Renal cortical epithelial cell (primary cell): Measurements from ENCODE around the gene ERG. TPM values are rescaled to one million over a fixed set of nuclear protein-coding genes. Genes with fewer than 3 reads are reported as not detected.

Experiments
- DNase-seq: peaks from one replicate; pipeline ENCODE4 v3.0.0-alpha.2; 2011; ENCODE audit warnings: low read depth
- total RNA-seq: library from RNA; depleted of rRNA; stranded (reverse); fragments of >200 nt; gene quantifications from 2 replicates; pipeline ENCODE4 v1.2.3, GENCODE V29; 2014

ERG gene
- total RNA-seq, 1 donor from 2014 or later = 0.15 TPM

GRCh38 chr21:38389354-38389676 lies 109.0 kb downstream of the ERG start:
- DNase-seq = no peak

GRCh38 chr21:38388647-38389353 lies 109.5 kb downstream of the ERG start:
- no peak for DNase-seq

DNA sequence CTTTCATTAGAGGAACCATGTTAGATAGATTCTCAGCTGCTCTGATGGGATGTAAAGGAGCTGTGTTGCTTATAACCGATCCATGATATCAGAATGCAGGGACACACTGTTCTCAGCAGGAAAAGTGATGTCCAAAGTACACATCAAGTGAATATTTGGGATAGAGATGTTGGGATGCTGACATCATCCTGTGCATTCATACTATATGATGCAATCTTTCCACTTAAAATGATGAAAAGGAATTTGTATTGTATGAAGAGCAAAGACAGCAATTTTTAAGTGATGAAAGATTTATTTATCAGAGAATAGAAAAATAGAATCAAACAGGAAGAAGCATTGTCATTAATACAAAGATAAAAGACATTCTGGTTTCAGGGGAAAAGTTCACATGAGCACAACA lies 110.1 kb downstream of the ERG start:
- no peak for DNase-seq

DNA sequence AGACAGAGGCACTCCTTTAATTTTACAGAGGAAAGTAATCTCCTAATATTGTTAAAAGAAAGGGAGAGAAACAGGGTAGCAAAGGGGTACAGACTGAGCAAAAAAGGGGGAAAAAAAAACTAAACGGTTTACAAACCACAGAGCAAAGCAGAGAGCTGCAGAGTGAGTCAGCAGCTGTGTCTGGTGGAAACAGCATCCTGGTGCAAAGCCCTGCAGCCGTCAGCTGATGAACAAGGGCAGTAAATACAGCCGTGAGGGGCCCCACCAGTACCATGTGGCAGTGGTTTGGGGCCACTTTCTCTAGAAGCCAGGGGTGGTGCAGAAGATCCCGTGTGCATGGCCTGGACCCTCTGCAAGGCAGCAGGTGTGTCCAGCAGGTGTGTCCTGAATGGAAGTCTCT lies 111.3 kb downstream of the ERG start:
- DNase-seq = no peak

- DNase-seq = no peak
Measured at GRCh38 chr21:38385427-38386175, 112.7 kb downstream of the ERG start.

DNA sequence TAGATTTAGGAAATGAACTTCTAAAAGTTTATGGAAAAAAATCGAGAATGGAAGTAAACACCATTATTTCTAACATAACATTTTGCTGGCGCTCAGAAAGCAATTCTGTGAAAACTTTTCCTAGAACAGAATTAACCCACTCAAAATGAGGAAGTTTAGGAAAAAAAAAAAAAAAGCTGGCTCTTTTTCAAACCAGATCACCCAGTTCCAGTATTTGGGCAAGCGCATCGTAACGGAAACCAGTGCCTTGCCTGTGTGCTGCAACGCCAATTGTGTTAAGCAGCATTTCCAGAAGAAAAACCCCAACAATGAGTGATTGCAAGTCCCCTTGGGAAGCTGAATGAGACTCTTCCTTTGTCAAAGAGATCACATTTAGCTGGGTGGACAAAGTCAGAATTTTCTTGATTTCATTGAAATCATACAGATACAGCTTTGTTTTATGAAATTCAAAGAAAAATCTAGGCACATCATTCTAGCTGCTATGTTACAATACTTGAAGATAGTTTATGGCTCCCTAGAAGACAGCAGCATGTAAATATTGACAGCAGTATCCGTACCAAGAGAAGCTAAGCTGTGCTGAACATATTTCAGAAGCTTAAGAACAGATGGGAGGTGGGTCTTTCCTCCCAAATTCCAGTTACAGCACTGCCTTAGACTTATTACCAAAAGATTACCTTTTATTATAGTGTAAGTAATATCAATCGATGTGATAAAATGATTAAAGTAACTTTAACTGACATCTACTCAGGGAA lies 113.4 kb downstream of the ERG start:
- DNase-seq = no peak

GRCh38 chr21:38384238-38384560 lies 114.1 kb downstream of the ERG start:
- DNase-seq = no peak

GRCh38 chr21:38383411-38384237 lies 114.7 kb downstream of the ERG start:
- DNase-seq = no peak

DNA sequence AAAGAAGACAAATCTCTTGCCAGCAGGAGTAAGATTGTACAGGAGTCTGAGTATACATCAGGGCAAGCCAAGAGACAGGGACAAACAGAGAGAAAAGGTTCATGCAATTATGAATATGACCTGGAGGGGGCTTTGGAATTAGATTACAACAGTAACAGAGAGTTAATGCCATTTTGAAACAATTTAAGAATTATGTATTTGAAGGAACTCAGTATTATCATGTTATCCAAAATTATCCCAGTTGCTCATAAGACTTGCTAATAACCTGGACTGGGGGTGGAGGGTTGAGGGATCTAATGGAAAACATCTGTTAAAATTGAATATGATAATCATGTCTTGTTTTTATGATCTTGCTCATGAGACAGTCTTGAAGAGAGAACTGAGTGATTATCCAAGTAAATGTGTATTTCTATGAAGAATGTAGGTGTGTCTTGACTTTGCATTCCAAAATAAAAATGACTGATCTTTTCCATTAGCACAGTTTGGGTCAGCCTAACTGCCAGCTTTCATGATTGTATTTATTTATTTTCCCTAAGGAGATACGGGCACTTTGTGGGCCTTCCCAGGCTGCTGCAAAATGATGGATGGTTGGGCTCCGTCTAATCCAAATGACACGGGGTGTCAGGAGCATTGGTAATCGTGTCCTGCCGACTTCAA lies 117.7 kb downstream of the ERG start:
- DNase-seq = no peak

GRCh38 chr21:38379147-38379546 lies 119.1 kb downstream of the ERG start:
- DNase-seq = no peak

- DNase-seq = no peak
Measured at GRCh38 chr21:38377165-38378088, 120.8 kb downstream of the ERG start.

DNA sequence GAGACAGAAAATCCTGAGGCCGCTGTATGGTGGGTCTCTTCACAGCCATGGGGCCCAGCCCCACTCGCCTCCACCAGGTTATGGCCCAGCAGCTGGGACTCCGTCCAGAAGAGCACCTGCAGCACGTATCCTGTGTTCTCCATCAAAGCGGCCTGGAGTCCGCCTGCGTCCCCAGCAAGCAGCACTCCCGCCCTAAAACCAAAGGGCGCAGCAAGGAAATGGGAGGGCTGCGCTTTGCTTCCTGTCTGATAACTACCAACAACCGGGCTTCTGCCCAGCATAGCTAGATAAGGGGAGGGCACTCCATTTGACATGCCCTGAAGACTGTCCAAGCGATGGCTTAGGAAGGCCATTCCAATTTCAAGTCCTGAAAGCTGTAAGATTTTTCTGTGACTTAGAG lies 121.6 kb downstream of the ERG start:
- DNase-seq = no peak

- no peak for DNase-seq
Measured at GRCh38 chr21:38376235-38376634, 122.0 kb downstream of the ERG start.

GRCh38 chr21:38367646-38368045 lies 130.6 kb downstream of the ERG start:
- DNase-seq = no peak

DNA sequence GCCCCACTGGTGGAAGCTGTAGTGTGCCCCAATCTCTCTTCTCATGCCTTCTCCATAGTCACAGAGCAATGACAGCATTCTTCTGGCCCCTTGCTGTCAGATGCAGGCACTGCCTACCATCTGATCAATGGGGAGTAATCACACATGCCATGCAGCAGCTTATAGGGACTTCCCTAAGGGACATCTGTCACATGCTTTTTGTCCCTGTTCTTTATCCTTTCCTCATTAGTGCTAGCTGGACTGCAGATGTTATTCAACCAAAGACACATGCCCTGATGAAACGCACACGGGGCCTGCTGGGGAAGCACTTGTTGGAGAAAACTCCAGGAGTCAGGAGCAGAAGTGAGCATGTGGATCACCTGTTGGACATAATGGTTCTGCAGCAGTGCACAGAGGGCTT lies 132.8 kb downstream of the ERG start:
- DNase-seq = no peak

DNA sequence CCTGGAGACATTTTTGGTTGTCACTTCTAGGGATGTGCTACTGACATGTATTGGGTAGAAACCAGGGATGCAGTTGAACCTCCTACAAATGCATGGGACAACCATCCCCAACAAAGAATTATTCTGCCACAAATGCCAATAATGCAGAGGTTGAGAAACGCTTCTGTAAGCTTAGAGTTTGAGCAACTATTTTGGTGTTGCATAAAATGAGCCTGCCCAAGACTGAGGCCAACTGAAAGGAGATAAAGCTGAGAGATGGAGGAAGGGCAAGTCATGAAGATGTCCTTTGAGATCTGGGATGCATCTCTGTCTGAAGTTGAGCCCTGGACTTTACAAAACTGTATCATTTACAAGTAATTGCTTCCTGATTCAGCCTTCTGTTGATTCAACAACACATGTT lies 134.6 kb downstream of the ERG start:
- DNase-seq = no peak

GRCh38 chr21:38361324-38361723 lies 137.0 kb downstream of the ERG start:
- DNase-seq = no peak

DNA sequence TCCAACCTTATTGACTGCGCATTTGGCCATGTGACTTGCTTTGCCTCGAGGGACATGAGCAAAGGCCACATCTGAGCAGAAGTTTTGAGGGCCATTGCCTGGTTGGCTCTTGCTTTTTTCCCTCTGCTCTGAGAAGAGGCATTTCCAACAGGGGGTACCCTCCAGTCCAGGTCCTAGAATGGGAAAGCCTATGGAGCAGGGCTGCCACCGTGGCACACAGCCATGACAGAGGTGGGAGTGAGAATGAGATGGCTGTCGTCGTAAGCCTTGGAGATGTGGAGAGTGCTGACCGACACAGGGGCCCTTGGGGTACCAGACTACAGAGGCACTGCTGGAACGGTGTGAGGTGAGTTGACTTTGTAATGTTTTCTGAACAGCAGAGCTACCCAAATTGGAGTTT lies 138.4 kb downstream of the ERG start:
- DNase-seq = no peak

- no peak for DNase-seq
Measured at GRCh38 chr21:38359090-38359489, 139.2 kb downstream of the ERG start.

- no peak for DNase-seq
Measured at GRCh38 chr21:38358666-38359065, 139.6 kb downstream of the ERG start.

GRCh38 chr21:38358098-38358497 lies 140.2 kb downstream of the ERG start:
- DNase-seq = no peak
